COLO668 (cell line): ENCODE results near the gene ARHGEF19.
"Not testable (repeated sequence)": the region's sequence is repeated elsewhere in the genome, so short reads cannot be mapped to it uniquely, and the experiment has no call there.

Experiments used
- DNase-seq: peaks from one replicate; lab custom pipeline; 2025; ENCODE audit not compliant: unreplicated experiment; lab: John Stamatoyannopoulos, UW

The ARHGEF19 gene

DNA sequence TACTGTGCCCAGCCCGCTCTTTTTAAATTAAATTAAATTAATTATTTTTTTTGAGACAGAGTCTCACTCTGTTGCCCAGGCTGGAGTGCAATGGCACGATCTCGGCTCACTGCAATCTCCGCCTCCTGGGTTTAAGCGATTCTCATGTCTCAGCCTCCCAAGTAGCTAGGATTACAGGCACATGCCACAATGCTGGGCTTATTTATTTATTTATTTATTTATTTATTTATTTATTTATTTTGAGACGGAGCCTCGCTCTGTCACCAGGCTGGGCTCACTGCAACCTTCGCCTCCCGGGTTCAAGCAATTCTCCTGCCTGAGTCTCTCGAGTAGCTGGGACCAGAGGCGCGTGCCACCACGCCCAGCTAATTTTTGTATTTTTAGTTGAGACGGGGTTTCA is 10.3 kb upstream of the ARHGEF19 start:
- not testable (repeated sequence) for DNase-seq

DNA sequence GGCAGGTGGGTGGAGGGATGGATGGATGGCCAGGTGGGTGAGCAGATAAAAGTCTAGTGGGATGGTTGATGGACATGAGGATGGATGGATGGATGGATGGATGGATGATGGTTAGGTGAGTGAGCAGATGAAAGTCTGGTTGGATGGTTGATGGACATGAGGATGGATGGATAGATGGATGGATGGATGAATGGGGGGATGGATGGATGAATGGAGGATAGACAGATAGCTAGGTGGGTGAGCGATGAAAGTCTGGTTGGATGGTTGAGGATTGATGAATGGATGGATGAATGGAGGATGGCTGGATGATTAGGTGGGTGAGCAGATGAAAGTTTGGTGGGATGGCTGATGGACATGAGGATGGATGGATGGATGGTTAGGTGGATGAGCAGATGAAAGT is 9.0 kb upstream of the ARHGEF19 start:
- no peak for DNase-seq

DNA sequence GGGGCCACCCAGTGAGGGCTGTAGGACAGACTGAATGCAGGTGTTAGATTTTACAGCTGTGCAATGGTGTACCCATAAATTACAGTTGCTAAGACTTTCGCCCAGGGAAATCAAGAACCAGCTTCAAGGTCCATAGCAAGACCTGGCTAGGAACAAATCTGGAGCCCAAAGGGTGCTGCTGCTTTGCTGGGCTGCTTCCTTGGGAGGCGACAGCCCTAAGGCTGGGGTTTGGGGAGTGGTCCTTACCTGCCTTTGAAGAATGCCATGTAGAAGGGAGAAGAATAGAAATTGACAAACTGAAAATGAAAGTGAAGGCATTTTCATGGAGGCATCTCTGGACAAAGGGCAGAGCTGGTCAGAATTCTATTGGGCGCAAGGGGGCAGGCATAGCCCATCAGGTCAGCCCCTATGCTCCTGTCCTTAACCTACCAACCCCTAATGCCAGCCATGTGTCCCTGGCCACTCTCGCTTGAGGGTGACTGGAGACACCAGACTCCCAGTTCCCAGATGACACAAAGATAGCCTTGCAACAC is 7.6 kb upstream of the ARHGEF19 start:
- no peak for DNase-seq

DNA sequence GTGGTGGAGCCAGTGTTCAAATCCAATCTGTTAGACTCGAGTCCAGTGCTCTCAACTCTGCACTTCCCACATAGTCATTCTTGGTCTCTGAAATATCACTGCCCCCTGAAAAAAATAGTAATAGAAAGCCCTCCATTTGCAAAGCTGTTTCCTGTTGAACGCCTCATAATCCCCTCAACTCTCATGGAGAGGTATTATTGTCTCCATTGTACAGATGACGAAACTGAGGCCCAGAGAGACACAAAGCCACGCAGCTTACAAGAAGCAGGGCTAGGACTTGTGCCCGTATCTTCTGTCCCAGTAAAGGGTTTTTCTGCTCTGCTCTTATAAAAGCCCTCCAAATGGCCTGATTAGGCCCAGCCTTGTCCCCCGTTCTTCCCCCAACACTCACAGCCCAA is 6.2 kb upstream of the ARHGEF19 start:
- no peak for DNase-seq

DNA sequence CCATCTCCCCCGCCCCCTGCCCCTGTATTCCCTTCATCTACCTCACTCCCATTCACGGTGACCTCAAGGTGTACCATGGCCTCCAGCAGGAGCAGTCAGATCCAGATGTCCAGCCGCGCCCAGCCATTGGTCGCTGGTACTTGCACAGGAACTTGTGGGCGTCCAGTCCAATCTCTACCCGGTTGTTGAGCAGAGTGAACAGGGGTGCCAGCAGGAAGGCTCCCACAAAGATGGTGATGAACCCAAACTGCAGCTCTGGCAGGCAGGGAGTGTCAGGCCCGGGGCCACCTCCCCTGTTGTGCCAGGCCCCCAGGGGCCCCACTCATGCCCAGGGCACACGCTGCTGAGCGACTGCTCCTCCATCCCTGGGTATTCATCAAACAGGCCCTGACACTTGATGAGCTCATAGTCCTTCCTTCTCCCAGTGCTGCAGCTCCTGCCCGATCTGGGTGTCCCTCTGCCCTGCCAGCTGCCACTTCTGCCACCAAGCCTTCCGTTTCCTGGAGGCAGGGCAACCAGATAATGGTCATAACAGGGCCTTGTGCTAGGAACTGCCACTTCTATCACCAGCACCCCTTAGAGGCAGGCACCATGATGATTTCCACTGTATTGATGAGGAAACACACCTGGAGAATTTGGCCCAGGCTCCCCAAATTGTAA is 5.7 kb upstream of the ARHGEF19 start:
- DNase-seq: peak; percentile 73

DNA sequence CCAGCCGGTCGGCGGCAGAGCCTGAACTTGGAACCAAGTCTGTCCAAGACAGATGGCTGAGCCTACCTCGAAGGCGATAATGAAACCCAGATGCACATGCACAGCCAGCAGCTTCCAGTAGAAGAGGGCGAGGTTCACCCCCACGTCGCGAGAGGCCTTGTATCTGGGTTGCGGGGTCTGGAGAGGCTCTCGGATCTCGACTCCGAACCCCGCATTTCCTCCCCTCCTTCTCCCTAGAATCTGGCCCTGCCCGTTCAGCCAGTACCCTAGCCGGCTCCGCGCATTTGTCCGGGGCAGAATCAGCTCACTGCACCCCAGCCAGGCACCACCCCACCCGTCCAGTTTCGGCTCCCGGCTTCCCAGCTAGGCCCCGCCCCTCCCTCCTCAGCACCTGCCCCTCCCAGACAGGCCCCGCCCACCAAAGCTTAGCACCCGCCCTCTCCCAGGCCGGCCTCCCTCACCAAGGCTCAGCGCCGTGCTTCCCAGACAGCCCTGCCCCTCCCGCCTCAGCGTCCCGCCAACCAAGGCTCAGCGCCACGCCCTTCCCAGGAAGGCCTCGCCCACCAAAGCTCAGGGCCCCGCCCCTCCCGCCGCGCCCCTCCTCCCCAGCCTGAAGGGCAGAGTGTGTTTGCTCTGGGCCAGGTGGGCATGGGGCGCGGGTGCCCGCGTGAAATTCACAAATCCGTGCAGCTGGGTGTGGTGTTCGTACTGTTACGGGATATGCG is 4.8 kb upstream of the ARHGEF19 start:
- DNase-seq: peak; percentile 99

DNA sequence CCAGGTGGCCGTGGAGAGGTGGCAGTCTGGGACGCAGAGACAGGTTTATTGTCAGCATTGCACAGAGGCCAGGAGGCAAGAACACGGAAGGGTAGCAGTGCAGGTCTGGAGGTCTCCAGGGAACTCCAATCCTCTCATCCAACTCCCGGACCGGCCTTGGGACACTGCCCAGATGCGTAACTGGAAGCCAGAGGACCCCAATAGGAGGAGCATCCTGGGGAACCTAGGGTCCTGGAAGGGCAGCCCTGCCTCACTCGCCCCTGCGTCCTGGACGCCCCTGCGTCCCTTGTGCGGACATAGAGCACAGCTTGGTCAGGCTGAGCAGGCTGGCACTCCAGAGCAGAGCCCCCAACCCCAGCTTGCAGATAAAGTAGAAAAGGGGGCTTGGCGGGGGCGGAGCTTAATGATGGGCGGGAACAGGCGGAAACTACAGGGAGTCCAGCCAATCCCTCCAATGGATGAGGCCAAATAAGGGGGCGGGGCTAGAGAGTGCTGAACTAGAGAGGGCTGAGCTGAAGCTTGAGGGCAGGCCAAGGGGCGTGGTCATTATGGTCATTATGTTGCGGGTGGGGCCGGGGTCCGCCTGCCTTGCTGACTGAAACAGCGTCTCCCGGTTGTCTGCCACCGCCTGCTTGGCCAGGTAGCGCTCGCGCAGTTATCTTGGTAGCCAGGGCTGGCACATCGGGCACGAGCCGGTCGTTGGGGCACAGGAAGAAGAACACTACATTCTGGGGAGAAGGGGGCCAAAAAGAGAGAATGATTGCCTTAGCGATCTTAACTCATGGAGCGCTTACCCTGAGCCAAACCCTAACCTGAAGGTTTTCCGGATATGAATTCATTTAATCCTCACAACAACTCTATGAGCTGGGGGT is 3.7 kb upstream of the ARHGEF19 start:
- peak; percentile 57 for DNase-seq

DNA sequence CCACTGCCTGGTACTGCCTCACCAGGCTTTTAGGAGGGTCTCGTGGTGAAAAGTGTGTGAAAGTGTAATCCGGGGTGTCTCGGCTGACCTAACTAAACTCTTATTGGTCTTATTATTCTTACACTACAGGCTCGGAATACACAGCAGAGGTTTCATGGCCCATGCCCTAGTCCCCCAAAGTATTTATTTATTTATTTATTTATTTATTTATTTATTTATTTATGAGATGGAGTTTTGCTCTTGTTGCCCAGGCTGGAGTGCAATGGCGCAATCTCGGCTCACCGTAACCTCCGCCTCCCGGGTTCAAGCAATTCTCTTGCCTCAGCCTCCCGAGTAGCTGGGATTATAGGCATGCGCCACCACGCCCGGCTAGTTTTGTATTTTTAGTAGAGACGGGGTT is 2.8 kb upstream of the ARHGEF19 start:
- DNase-seq: not testable (repeated sequence)

DNA sequence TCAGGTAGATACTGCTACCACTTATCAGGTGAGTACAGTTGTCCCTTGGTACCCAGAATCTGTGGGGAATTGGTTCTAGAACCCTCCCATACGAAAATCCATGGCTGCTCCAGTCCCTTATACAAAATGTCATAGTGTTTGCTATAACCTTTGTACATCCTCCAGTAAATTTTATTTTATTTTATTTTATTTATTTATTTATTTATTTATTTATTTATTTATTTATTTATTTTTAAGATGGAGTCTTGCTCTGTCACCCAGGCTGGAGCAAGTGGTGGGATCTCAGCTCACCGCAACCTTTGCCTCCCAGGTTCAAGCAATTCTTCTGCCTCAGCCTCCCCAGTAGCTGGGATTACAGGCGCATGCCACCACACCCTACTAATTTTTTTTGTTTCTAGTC is 1.1 kb upstream of the ARHGEF19 start:
- not testable (repeated sequence) for DNase-seq

DNA sequence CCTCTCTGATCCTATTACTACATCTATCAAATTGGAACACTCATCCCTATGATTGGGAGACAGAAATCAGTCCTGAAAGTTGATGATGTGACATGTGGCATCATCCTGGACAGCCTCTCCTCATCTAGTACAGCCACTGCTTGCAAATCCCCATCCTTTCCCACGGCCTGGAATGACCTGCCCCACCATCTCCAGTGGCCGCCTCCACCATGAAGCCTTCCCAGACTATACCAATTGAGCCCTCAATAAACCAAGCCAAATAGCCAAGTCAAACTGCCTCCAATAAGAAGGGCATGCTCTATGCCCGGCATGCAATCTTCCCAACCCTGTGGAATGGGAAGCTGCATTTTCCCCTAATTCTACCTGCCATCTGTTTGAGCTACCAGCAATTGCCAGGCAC is 561 bp upstream of the ARHGEF19 start:
- DNase-seq: no peak

DNA sequence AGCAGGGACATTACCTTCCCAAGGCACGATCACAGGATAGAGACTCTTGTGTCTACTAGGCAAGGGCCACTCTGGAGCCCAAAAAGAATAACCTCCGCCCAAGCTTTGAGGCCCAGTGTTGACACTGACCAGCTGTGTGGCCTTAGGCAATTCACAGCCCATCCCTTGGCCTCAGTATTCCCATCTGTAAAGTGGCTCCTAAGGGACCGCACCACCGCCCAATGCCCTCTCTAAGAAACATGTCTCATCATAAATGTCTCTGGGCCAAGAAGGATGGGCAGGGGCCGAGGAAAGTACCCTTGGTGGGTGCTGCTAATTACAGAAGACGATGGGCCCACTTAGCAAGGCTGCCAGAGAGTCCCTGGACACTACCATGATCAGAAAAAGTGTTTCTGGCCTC is 628 bp downstream of the ARHGEF19 start:
- no peak for DNase-seq

DNA sequence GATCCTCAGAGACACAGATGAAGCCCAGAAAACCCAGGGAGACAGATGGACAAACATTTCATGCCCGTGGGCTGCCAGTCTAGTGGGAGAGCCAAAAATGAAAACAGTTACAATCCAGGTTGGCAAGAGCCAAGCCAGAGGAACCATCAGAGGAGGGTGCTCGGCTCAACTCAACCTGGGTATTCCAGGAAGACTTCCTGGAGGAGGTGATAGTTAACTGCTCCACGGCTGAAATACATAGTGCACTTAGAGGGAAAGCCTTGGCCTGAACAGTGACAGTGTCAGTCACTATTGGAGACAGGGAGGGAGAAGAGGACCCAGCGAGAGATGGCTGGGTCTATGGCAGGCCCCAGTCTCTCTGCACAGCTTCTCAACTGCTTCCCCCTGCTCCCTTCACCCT is 1.9 kb downstream of the ARHGEF19 start:
- no peak for DNase-seq

DNA sequence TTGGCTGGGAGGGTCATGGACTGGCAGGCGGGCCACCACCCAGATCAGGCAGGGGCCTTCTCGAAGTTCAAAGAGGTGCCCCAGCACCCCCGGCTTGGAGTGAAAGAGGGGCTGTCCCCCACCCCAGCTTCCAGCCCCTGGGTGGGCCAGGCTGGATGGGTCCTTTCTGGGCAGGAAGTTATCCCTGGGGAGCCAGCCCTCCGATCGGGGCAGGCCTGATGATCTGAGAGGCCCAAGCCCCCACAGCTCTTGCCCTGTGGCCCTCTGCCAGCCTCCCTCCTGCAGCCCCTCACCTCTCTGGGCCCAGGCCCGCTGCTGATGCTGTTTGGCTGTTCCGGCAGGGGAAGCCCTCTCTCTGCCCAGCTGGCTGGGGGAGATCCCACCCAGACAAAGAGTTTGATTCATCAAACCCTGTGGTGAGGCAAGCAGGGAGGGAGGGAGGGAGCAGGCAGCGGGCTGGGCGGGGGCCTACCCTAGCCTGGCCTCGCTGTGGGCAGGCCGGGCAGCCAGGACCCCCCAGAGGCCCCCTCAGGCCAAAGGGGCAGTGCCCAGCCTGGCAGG is 2.5 kb downstream of the ARHGEF19 start:
- DNase-seq: no peak

DNA sequence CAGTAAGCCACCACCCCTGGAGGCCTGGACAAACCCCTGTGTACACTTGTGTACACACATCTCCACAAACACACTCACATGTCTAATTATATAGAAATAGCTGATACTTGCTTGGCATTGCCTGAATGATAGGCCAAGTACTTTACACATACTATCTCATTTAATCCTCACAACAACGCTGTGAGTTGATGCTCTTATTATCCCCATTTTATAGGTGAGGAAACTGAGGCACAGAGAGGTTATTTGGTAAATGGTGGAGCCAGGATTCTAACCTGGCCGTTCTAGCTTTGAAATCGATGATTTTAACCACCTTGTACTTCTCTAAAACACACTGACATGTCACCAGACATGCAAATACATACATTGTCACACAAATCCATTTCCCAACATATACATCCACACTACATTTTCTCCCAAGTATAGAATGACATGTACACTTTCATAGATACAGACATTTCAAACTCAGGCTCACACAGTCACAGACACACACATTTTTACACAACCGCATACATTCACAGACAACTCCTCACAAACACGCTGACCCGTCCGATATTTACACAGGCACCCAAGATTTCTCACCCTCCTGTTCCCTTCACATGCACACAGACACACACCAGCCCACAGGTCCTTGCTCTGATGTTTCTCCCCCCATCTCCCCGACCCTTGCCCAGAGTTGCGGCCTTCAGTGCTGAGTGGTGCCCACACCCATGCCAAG is 3.2 kb downstream of the ARHGEF19 start:
- no peak for DNase-seq

DNA sequence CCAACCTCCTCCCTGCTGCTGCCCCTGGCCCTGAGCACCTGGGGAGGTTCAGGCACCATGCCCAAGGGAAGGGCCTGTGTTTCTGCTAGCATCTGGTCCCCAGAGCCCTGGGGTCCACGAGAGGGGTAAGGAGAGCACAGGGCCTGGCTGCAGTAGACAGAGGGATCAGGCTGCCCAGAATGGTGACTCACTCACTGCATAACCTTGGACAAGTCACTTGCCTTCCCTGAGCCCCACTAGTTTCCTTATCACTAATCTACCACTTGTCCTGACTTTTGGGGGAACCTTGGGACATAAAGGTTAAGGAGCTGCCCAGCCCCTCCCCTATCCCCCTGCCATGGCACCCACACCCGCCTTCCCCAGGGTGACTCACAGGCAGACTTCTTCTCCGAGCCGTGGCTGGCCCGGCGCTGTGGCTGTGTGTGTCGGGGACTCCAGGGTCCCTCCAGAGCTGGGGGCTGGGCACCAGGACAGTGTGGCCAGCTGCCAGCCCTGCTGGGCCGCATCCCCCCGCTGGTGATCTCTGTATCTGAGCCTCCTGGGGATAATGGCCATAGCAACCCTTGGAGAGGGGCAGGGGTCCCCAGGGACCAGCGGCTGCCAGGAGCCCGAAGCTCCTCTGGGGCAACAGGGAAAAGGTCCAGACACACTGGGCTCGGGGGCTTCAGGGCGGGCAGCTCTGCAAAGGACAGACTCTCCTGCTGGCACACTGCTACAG is 4.0 kb downstream of the ARHGEF19 start:
- no peak for DNase-seq

DNA sequence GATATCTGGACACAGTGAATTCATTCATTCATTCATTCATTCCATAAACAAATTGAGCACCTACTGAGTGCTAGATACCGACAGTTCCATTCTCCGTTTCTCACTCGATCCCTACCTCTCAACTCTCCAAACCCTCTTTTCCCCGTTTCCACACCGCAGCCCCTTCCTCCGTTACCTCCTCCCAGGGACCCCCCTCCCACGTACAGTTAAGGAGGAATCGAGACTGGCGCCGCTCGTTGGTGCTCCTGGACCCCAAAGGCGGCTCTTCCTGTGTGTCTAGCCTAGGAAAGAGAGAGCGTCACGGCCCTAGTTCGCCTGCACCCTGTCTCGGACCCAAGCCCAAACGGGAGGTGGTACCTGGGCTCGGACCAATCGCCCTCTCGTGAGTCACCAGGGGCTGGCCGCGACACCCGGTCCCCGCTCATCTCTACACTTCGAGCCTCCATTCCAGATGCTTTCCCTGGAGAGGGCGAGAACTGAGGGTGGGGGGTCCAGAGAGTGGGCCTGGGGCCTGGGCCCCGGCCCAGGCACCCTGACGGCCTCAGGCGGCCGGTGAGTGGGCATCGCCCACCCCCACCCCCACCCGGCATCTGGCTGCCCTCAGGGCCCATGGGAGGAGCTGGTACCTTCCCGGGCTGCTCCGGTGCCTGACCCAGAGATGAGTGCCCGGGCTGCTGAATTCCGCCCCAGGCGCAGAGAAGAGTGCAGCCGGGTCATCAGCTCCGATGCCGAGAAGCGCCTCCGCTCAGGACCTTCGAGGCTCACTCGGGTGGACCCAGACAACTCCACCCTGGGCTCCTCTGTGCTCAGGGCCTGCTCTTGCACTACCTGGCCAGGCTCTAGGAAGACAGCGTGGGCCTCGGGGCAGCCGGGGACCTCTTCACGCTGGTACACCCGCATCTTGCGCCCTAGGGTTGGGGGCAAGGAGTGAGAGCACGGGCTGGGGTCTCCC is 4.9 kb downstream of the ARHGEF19 start:
- no peak for DNase-seq

DNA sequence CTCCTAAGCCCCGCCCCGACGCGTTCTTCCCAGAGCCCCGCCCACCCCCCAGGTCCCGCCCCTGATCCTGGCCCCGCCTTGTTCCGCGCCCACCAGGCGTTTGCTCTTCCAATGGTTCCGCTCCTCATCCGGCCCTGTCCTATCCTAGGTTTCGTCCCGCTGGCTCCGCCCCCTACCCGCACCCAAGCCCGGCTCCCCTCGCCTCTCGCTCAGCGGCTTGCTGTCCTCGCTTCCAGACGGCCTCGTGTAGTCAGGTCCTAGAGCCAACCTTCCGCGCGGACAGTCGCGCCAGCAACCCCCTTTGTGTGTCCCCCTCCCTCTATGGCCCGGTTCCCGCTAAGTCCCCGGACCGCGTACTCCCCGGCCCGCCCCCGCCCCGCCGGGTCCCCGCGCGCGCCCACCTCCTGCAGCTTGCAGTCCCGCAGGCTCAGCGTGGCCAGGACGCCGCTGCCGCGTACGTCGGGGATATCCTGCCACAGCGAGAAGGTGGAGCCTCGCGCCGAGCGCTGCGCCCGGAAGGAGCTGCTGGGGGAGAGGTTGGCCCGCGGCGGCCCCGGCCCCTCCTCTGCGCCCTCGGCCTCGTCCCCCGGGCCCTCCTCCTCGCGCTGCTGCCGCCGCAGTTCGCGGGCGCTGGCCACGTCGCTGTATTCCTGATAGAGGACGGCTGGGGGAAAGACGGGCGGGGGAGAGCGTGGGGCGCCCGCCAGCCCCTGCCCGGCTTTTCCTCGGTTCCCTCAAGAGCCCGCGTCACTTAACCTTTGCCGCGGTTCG is 5.7 kb downstream of the ARHGEF19 start:
- DNase-seq: peak; percentile 99

DNA sequence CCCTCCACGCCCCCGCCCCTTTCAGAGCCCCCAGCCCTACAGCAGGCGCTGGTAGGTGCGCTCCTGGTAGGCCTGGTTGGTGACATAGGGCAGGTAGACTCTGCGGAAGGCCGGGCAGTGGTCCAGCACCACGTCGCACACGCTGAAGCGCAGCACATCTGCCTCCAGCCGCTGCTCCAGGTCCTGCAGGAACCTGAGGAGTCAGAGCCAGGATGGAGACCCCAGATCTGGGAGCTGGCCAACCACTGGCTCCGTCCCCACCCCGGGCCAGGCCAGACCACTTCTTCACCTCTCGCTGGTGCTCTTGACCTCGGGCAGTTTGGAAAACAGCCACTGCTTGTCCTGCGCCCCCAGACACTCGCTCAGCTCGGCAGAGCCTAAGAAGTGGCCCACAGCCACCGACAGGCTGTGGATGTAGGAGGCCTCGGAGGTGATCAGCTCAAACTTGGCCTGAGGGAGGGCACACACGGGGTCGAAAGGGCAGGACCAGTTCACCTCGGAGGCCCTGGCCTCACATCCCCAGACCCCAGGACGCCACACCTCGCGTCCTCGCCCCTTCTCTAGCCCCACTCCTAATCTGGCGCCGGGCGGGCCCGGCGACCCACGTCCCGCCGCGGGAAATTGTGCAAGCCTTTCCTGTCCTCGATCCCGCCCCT is 6.4 kb downstream of the ARHGEF19 start:
- DNase-seq: no peak
